T follicular helper cell (primary cell): ENCODE measurements around the gene IP6K3.
A peak's percentile ranks its signal among the peaks of the same experiment; 100 is the strongest.

Experiments
- DNase-seq: peaks from one replicate; pipeline ENCODE4 v3.0.0-alpha.2; 2020; ENCODE audit warnings: low read depth

The IP6K3 gene

GRCh38 chr6:33723371-33724085, 23.2 kb downstream of the IP6K3 start:
- DNase-seq: no peak

DNA sequence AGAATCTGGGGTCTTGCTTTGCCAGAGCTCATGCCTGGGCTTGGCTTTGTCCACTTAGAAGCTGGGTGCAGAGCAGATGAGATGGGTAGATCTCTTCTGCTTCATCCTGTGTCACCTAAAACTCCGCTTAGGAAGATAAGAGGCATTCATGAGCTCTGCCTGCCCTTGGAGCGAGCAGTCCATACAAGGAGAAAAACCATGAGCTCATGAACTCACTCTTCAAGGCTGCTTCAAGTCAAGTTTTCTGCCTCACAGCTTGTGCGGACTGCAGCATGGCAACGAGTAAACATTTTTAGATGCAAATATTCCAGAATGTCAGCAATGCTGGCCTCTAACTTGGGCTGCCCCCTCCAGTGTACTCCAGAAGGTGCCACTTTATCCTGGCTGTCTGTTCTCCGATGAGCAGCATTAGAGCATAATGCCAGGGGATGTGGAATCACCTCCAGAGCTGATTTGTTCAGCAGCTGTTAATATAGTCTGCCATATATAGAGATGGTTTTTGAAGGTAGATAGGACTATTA, 24.5 kb downstream of the IP6K3 start:
- no peak for DNase-seq

- no peak for DNase-seq
These were observed 25.2 kb downstream of the IP6K3 start for GRCh38 chr6:33721508-33721907.

GRCh38 chr6:33720998-33721397, 25.7 kb downstream of the IP6K3 start:
- no peak for DNase-seq

DNA sequence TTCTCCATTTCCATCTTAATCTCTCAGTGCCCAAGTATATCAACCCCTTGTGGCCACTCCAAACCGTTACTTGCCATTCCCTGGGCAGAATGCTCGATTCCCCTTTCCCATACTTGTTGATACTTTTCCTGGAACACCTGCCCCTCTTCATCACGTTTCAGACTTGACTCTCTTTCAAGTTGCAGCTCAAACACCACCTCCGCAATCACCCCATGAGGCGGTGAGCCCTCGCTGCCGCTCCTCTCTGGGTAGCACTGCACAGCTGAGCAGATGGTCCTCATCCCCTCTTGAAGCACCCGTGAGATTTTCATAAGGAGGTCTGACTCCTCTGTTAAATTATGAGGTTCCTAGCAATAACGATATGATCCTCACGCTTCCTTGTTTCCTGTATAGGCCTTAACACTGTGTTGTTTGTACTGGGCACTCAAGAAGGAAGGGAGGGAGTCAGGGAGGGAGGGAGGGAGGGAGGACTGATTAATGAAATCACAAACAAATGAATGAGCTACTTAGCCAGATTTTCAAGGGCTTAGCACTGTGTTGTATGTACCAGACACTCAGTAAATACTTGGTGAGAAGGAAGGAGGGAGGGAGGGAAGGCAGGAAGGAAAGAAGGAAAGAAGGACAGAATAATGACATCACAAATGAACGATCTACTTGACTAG, 27.2 kb downstream of the IP6K3 start:
- no peak for DNase-seq

- no peak for DNase-seq
These were observed 28.0 kb downstream of the IP6K3 start for GRCh38 chr6:33718713-33719112.

DNA sequence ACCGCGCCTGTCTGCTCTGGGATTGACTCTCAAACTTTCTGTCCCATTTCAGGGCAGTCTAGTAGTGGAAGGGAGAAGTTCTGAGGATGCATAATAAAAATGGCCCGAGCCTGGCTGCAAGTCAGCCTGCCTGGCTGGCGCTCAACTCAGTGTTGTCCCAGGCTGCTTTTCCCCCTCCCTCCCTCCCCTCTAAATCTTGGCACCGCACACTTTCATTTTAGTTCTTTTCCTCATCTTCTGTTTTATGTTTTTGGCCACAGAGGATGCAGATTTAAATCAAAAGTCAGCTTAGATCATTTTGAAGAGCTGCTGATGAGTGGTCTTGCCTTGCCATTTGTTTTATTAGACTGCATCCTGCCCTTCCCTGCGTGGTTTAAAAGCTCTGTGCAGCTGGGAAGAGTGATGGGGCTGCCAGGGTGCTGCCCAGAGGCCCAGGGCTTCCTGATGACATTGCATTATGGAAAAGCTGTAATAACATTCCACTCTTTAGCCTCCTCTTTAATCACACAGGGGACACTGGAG, 28.7 kb downstream of the IP6K3 start:
- DNase-seq: no peak

DNA sequence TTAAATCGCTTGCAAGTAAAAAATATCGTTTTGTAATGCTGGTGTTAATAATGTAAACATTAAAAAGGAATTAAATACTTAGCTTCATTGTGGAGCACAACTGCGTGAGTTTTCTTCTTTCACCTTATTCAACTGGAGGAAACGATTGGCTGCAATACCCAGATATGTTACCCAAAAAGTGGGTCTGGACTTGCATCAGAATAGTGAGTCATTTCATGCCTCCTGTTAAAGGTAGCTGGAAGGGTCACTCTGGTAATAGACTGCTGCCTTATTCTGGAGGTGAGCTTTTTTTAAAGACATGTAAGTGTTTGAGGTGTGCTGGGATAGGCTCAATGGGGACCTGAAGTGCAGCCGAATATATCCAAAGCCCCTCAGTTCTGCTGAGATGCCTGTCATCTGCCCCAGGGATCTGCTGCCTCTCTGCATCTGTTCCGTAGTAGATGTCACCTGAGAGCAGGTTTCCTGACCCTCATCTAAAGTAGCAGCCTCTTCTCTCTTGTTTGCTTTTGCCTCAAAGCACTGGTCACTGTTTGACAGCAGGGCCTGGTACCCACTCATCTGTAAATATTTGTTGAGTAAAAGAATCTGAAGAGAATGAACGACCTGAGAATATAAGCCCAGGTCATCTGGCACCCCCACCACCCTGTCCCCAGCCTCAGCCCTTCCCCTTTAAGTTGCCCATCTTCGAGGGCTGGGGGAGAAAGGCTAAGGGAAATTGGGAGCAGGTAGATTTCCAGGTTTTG, 29.6 kb downstream of the IP6K3 start:
- no peak for DNase-seq

DNA sequence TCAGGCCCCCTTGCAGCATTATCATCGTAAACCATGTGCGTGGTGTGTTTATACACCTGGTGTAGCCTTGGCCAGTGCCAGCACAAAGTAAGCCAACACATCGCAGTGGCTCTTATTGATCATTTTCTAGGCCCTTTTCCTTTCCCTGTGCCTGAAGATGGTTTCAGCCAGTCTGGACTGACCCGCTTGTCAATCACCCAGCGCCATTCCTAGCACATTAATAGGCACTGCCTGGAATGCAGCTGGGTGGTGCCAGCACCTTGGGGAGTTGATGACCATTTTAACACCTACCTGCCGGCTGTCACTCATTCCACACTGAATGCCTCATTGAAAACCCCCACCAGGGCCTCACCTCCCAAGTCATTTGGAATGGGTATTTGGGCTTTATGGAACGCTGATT, 30.3 kb downstream of the IP6K3 start:
- DNase-seq: no peak

- DNase-seq: no peak
These were observed 32.2 kb downstream of the IP6K3 start for GRCh38 chr6:33714385-33715040.

DNA sequence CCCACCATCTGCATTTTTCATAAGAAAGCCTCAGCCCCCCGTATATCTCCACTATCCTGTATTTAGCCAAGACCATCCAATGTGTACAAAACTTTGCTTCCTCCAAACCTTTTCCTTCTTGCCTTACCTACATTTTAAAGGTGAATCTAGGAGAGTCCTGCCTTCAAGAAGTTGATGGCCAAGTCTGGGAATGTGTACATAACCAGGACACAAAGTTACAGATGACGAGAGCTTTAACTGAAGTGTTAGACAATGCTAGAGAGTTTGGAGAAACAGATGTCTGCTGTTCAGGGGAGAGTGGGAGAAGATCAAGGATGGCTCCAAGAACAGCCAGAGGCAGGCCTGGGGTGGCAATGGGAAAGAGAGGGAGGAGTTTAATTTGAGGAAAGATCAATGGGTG, 32.9 kb downstream of the IP6K3 start:
- DNase-seq: no peak

DNA sequence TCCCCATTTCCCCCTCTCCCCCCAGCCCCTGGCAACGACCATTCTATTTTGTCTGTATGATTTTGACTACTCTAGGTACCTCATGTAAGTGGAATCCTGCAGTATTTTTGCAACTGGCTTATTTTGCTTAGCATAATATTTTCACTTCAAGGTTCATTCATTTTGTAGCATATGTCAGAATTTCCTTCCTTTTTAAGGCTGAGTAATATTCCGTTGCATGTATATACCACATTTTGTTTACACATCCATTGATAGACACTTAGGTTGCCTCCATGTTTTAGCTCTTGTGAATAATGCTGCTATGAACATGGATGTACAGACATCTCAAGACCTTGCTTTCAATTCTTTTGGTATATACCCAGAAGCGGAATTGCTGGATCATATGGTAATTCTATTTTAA, 33.8 kb downstream of the IP6K3 start:
- no peak for DNase-seq

GRCh38 chr6:33711140-33712129, 35.3 kb downstream of the IP6K3 start, which contains the start of gene UQCC2:
TSS of gene UQCC2 (minus strand) at chr6:33711700. CDS start at chr6:33711686, 14 bp downstream.
- DNase-seq: peak; percentile 97

DNA sequence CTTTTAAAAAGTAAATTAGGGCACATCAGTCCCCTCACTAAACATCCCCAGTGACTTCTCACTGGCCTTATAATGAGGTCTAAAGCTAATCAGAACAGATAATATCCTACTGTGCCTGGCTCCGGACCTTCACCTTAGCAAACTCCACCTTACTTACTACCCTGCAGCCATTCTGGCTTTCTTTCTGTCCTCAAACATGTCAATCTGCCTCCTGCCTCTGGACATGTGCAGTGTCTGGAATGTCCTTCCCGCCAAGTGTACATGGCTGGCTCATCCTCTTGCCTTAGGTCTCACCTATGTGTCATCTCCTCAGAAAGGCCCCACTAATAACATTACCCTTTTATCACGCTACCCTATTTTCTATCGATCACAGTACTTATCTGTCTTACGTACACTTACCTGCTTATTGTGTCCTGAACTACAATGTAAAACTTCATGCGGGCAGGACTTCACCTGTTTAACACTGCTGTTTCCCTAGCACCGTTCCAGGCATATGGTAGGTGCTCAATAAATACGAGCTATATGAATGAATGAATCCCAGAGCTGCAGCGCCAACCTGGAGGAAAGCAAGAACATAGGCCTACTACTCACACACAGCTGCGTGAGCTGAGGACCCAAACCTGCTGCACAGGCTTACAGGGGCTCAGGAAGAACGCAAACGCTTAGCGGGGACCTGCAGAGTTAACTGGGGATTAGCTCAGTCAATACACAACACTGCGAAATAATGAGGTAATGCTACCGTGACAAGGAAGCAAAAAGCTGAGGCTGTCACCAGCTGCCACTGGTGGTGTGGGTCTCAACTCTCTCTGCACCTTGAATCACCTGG, 36.2 kb downstream of the IP6K3 start:
- no peak for DNase-seq

- DNase-seq: no peak
These were observed 37.0 kb downstream of the IP6K3 start for GRCh38 chr6:33709605-33710295.

DNA sequence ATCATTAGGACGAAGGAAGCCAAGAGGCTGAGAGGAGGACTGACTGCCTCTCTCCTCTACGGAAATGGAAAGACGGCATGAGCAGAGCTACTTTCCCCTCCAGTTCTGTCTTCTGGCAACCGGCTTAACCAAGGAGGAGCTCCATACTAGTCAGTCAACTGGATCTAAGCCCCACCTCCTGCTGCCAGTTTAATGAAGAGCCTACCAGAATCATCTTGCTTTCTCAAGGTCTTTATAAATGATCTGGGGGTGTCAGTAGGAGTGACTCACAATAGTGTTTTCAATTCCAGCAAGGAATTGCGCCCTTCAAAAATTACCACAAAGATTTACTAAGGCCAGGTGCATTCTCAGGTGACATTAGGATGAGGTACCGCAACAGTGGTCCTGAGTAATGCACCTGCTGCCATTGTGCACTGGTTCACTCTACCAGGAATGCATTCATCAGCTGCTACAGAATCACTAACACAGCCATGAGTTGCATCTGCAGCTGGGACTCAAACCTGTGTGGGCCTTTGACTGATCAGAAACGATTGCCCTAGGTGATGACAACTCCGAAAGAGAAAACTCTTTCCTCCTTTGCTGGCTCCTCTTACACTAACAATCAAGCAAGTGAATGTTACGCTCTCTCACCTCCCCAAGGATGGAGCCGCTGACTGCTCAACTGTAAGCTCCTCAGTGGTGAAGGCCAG, 38.0 kb downstream of the IP6K3 start:
- DNase-seq: no peak

- no peak for DNase-seq
These were observed 38.9 kb downstream of the IP6K3 start for GRCh38 chr6:33707771-33708170.

GRCh38 chr6:33705955-33706725, 40.6 kb downstream of the IP6K3 start:
- no peak for DNase-seq
